ENCODE results near the gene DDX21. TPM values are rescaled to one million over a fixed set of nuclear protein-coding genes. Genes with fewer than 3 reads are reported as not detected.

The DDX21 gene
- total RNA-seq, 2 donors from 2014 or later, result 138 to 148 TPM

Other genes with a start within 250 kb of the DDX21 start
- gene CCAR1, start 234.9 kb upstream of the DDX21 start, total RNA-seq, result 100 to 1,000 TPM; 111 to 121 TPM
- under 1 TPM; 0.19 to 0.41 TPM for gene STOX1, start 128.6 kb upstream of the DDX21 start, total RNA-seq
- 10 to 100 TPM; 61.8 to 62.8 TPM for gene DDX50, start 54.9 kb upstream of the DDX21 start, total RNA-seq
- gene KIFBP, start 32.6 kb downstream of the DDX21 start, total RNA-seq, result 10 to 100 TPM; 16.3 to 17.5 TPM
- gene SRGN, start 131.9 kb downstream of the DDX21 start, total RNA-seq, result 100 to 1,000 TPM; 439 to 902 TPM
- 10 to 100 TPM; 39.0 to 39.1 TPM for gene VPS26A, start 168.0 kb downstream of the DDX21 start, total RNA-seq
- gene SUPV3L1, start 224.1 kb downstream of the DDX21 start, total RNA-seq, result 10 to 100 TPM; 65.2 to 67.5 TPM

All from activated T-cell treated with anti-CD3 and anti-CD28 coated beads, Interleukin-2, amount 50 U/mL, for 72 hours (primary cell).